Activated T-helper 9 cell treated with anti-CD3 and anti-CD28 coated beads, Interleukin-2, amount 50 U/mL, for 16 hours (primary cell): ENCODE measurements around the gene ADARB1.

Experiments
- DNase-seq: peaks from one replicate; pipeline ENCODE4 v3.0.0-alpha.2; 2020; ENCODE audit warnings: low read depth

Gene ADARB1

DNA sequence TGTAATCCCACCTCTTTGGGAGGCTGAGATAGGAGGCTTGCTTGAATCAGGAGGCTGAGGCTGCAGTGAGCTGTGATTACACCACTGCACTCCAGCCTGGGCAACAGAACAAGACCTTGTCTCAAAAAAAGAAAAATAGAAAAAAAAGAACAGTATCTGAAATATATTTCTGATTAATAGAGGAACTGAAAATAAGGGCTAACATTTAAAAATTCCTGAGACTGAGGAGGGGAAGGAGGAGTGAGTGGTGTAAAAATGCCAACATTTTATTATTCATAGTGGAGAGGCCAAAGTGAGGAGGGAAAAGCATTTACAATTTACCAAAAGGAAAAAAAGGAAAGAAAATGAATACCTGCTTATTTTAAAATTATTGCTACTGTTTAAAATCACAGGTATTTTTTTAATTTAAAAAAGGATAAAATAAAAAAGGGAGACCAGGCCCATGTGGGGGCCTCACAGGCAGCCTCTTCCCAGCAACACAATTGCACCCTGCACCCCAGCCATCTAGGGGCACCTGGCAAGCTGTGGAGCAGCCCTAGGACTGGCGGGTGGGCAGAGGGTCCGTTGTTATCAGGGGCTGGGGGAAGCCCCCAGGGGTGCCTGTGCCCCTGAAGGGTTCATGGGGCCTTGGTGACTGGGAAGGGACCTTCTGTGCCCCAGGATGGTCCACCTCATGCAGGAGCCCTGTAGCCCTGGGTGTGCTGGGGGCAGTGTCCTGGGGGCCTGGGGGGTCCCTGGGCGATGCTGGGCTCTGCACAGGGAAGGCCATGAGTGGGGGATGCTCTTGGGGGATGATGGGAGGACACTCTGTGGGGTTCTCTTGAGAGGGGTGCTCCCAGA, 34.8 kb upstream of the ADARB1 start:
- no peak for DNase-seq

DNA sequence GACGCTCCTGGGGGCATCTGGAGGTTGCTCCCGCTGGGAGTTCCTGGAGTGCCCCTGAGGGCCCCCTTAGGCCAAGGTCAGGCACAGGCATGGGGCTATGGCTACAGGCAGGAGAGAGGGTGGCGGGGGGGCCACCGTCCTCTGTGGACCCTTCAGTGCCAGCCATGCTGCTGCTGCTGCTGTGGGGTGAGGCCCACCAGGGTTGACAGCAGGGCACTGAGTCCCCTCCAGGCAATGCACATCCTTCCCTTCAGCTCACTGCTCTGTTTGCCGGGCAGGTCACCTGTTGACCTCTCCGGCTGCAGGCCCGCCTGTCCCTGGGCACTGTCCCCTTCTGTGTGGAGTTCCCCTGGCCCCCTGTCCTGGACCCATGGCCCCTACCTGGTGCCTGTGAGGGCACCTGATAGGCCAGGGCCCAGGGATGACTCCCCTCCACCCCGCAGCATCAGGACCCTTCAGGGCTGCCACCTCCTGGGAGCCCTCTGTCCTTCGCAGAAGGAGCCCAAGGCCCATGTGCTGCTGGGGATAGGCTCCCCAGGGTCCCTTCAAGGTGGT, 34.1 kb upstream of the ADARB1 start:
- DNase-seq, result no peak

- DNase-seq, result no peak
These were observed 33.6 kb upstream of the ADARB1 start for GRCh38 chr21:45040739-45041138.

DNA sequence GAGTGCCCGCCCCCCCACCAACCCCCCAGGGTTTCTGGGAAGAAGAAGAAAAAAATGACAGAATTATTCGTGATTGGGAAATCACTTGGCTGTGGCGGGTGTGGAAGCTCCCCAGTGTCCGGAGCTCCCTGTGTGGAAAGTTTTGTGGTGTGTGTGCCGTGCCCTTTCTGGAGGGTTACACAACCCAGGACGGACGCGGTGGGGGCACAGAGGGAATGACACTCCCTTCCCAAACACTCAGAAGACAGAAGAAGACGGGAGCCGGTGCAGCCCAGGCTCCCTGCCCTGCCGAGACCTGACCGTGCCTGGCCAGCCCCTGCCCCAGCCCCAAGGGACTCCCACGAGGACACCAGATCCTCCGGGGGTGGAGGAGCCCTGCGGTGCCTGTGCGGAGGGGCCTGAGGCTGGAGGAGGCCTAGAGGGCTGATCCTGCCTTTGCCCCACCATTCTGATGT, 33.0 kb upstream of the ADARB1 start:
- no peak for DNase-seq

- DNase-seq, result no peak
These were observed 32.3 kb upstream of the ADARB1 start for GRCh38 chr21:45041984-45042663.

DNA sequence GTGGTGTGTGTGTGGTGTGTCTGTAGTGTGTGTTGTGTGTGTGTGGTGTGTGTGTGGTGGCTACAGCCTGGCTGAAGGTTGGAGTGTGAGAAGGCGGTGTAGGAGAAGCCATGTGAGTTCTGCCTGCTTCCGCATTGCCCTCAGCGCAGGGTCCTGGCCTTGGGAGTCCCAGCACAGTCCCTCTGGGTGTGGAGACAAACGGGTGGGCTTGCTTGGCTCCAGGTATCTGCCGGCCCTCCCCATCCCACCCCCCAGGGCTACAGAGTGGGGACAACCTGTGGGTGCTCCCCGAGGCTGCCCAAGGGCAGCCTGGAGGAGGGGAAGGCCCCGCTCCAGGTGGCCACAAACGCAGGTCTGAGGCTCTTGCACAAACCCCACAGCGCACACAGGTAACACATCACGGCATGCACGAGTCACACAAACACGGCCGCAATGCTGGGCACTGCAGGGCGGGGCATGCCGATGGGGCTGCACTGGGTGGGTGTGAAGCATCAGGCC, 31.7 kb upstream of the ADARB1 start:
- no peak for DNase-seq

DNA sequence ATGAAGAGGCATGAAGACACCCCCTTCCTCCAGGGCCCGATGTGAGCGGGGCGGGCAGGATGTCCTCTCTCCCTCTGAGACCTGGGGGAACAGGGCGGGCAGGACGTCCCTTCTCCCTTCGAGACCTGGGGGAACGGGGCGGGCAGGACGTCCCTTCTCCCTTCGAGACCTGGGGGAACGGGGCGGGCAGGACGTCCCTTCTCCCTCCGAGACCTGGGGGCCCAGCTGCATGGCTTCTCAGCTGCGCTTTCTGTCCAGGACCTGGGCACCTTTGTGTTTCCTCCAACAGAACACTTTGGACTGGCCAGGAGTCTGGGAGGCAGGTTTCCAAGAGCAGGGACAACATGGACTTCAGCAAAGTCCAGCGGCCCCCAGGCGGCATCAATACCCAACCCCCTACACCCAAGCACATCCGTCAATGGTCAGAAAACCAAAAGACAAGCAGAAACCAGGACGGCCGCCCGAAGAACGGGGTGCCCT, 30.8 kb upstream of the ADARB1 start:
- no peak for DNase-seq

DNA sequence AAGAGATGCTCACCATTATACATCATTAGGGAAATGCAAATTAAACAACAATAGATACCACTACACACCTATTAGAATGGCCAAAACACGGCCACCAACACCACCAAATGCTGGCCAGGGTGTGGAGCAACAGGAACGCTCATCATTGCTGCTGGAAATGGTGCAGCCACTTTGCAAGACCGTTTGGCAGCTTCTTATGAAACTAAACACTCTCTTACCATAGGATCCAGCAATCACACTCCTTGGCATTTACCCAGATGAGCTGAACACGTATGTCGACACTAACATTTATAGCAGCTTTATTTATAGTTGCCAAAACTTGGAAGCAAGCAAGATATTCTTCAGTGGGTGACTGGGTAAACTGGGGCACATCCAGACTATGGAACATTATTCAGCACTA, 28.9 kb upstream of the ADARB1 start:
- DNase-seq, result no peak

GRCh38 chr21:45047257-45047656, 27.1 kb upstream of the ADARB1 start:
- no peak for DNase-seq

DNA sequence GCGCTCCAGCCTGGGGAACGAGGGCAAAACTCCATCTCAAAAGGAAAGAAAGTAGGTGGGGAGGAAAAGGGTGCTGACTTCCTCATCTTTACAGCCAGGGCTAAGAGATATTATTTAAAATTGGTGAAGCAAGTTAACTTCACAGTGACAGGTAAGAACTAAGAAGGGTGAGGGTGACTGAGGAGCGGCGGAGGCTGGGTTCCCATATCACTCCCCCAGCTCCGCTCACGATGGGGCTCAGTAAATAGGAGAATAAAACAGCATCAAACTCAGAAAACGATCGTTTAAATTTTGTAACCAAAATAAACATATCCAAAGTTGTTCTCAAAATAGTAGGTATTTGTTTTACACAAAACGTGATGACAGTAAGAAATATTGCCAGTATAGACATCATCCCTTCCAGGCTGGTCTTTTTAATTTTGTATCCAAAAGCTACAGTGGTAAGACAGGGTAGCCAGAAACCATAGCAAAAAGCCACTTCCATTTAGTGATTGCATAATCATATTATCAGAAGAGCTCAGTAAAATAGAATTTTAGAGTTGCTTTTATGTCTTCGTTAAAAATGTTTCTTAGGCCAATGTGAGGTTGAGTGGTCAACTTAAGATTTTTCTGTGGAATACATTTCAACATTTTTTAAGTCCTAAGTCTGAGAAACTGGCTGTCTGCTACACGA, 26.2 kb upstream of the ADARB1 start:
- no peak for DNase-seq

DNA sequence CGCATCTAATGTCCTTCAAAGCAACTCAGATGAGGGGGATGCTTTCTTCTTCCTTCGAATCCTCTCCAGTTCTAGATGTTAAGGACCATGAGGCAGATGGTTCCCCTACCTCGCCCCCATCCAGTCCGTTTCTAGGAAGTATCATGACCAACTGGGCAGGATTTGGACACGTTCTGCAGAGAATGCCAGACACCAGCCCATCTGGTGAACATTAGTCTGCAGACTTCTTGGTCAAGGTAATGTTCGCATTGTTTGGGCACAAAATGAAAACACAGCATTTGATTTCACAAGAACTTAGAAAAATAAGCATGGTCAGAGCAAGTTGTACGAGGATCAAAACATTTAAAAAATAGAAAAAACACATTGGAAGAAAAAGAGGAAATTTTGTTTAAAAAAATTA, 25.4 kb upstream of the ADARB1 start:
- DNase-seq, result no peak

DNA sequence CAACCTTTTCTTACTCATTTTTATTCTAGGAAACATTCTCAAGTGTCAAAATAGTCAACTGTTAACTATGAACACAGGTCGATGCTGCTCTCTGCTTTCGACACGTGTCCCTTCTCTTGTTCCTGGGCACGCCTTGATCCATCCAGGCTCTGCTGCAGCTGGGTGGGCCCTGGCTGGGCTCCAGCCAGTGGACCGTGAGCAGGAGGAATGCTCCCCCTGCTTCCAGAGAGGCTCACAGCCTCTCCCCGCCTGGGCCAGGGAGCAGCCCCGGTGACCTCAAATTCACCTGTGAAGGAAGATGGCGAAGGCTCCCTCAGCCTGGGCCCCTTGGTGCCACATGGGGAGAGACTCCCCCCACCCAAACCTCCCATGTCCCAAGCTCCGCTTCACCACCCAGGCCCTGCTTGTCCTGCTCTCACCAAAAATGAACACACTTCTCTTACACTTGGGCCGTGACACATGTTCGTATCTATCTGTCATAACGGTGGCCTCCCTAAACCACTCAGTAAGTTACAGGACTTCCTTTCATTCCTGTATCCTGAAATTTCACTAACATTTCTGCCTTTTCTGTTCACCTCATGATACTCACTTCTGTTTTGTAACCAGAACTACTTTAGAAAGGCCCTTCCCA, 24.6 kb upstream of the ADARB1 start:
- no peak for DNase-seq

- no peak for DNase-seq
These were observed 24.0 kb upstream of the ADARB1 start for GRCh38 chr21:45050345-45050796.

- DNase-seq, result no peak
These were observed 23.4 kb upstream of the ADARB1 start for GRCh38 chr21:45050797-45051489.

GRCh38 chr21:45051580-45052434, 22.6 kb upstream of the ADARB1 start:
- no peak for DNase-seq

DNA sequence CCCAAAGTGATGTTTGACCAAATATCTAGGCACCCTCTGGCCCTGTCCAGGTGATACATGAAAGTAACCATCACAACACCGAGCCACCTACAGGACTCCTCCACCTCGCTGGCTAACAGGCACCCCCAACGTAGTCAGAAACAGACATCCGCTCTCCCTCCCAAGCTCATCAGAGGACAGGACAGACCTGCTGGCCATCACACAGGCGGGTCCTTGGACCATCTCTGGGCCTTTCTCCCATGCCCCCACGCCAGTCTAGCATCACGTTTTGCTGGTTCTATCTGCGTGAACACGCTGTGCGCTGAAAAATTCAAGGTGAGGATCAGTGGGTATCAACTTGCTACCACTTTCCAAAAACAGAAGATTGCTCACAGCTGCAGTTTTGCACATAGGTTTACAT, 21.4 kb upstream of the ADARB1 start:
- no peak for DNase-seq

DNA sequence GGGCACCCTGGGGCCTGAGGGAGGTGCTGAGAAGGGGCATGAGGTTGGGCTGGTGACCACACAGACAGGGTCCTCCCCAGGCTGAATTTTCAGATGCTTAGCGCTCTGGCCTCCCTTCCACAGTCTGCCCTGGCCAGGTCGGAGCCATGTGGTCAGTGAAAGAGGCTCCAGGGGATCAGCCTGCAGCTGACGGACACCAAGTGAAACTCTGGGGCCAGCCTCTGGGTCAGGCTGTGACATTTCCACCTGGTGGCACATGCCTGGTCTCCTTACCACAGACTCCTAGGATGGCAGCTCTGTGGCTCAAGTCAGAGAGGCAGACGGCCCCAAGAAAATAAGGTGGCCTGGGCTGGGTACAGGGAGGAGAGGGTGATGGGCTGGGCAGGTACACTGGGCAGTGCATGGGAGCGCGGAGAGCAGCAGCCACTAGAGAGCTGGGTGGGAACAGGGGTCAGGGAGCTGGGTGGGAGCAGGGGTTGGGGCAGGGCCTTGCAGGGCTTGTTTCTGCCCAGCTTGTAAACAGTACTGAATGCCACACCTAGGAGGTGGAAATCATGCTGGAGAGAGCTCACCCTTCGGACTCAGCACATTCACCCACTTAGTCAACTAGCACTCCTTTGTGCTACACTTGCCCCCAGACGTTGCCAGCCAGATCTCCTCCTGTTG, 20.7 kb upstream of the ADARB1 start:
- no peak for DNase-seq

- no peak for DNase-seq
These were observed 20.0 kb upstream of the ADARB1 start for GRCh38 chr21:45054227-45054926.
